Hippocampal formation (tissue), 2 donors: ENCODE measurements around the gene DTX1.
"Not testable (repeated sequence)": the region's sequence is repeated elsewhere in the genome, so short reads cannot be mapped to it uniquely, and the experiment has no call there.

Experiments used
- DNase-seq, 2 donors: peaks; one replicate each; lab custom pipeline; 2025; lab: John Stamatoyannopoulos, UW

Gene DTX1

DNA sequence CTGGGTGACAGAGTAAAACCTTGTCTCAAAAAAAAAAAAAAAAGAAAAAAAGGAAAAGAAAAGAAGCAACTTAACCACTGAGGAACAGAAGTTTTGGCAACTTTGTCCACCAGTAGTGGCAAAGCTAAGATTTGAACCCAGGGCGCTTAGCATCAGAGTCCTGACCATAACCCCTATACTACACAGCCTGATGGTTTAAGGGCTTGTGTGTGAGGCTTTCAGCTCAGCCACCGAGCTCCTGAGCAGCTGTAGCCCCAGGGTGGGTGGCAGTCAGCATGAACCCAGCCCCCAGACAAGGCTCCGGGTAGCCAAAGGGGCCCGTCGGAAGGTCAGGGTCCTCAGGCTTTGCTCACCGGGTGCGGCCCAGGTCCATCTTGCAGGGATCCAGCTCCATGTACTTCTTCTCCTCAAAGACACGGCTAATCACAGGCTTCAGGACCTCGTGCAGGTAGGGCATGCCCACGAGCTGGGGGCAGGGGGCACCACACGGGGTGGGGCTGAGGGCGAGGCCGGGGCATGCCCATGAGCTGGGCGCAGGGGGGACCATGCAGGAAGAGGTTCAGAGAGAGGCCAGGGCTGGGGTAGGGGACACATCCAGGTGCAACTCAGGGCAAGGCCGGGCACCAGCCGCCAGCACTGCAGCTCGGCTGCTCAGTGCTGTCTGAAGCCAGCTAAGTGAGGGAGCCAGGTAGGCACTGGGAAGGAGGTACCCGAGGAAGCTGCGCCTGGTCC lies 58.1 kb downstream of the DTX1 start:
- no peak for DNase-seq

DNA sequence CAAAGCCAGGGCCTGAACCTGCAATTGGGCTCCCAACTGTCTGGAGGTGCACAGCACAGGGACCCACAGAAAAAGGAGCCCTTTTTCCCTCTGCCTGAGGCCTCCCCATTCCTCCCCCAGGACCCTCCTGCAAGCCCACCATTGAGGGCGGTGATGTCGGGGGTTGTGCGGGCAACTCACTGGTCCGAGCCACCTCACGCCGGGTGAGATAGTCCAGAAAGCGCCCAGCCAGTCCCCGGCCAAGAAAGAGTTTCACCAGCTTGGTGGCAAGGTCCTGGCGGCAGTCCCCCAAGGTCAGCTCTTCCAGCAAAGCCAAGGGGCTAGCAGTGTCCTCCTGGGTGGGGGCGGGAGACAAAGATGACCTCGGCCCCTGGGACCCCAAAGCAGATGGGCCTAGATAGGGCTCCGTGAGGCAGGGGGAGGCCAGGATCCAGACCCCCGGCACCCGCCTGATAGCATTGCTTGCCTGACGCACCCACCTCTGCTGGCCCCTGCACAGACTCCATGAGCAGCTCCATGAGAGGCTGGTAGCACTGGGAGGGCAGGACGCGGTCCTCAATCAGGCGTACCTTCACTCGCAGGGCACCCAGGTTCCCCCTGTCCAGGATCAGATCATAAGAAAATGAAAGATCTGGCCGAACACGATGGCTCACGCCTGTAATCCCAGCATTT lies 59.1 kb downstream of the DTX1 start:
- DNase-seq: no peak

DNA sequence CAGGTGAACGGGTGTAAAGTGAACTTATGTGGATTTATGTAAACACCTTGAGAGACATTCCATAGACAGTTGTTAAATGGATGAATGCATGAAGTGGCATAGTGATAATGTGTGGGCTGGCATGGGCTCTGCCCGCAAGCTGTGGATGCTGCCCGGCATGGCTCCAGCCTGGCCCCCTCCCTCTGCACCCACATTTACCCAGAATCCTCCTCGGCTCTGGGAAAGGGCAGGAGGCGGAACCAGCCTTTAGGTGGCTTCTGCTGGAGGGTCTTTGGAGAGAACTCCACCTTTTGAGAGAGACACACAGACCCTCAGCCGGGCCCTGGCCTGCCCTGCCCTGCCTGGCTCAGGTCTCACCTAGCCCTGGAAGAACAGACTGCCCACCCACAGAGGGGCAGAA lies 60.3 kb downstream of the DTX1 start:
- peak in 1 of 2 donors; percentile 24 for DNase-seq

DNA sequence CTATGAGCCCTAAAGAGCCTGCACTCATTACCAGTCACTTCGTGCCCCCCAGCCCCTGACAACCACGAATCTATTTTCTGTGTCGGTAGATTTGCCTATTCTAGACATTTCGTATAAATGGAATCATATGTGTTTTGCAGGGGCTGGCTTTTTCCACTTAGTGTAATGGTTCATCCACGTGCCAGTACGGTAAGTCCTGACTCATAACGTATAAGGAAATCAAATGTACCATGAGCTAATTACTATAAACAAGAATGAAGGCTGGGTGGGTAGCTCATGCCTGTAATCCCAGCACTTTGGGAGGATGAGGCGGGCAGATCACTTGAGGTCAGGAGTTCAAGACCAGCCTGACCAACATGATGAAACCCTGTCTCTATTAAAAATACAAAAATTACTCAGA lies 61.2 kb downstream of the DTX1 start:
- not testable (repeated sequence) for DNase-seq

DNA sequence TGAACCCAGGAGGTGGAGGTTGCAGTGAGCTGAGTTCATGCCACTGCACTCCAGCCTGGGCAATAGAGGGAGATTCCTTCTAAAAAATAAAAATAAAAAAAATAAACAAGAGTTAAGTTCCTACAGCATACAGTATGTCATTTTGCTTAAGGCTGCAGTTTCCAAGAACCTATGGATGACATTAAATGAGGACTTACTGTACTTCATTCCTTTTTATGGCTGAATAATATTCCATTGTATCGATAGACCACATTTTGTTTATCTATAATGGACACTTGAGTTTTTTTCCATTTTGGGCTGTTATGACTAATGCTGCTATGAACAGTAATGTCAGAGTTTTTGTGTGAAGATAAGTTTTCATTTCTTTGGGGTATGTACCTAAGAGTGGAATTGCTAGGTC lies 61.6 kb downstream of the DTX1 start:
- DNase-seq: no peak

DNA sequence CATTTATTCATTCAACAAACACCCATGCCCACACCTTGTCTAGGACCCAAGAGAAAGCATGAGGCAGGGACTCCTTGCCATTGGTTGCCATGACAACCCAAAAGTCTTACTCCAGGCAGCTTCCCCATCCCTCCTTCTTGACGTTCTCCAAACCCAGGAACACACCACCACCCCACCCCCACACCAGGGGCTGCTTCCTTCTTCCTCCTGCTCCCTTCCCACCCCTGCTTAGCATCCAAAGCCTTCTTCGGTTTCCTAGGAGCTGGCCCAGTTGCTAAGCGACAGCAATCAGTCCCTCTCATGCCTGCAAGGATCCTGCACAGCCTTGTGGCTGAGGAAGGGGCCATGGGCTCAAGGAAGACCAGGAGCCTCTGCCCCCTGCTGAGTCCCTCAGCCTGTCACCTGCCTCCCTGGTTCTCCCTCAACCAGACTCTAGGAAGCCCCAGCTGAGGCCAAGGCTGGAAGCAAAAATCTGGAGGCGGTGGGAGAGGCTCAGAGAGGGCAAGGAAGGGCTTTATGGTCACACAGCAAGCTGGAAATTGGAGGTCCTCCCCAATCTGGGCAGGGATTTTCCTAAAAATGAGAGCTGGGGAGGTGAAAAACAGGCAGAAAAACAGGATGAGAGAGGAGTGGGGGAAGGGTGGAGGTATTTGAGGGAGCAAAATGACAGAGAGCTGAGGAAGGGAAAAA lies 63.6 kb downstream of the DTX1 start:
- peak; percentile 11 to 26 for DNase-seq

DNA sequence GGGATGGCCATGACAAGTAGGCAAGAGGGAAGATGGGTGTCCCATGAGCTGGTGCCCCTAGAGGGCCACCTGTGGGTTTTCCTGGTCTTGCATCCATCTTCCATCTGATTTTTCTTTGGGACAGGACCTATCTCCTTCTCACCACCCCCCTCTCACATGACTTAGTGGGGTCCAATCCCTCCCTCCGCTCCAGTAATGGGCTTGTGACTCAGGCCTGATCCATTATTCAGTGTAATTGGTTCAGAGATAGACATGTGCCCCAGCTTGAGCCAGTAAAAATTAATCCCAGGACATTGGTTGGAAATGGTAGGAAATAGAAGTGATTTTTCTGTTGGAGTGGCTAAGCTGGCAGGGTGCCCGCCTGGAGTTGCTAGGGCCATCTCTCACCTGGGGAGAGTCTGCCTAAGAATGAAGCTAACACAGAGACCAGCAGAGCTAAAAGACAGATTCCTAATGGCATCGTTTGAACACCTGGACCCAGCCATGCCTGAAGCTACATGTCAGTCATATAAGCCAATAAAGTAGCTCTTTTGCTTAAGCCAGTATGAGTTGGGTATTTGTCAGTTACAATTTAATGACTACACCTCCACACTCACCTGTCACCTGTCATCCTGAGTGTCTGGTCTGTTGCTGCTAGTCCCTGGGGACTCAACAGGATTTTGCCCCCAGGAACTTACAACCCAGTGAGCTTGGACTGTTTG lies 64.3 kb downstream of the DTX1 start:
- no peak for DNase-seq

DNA sequence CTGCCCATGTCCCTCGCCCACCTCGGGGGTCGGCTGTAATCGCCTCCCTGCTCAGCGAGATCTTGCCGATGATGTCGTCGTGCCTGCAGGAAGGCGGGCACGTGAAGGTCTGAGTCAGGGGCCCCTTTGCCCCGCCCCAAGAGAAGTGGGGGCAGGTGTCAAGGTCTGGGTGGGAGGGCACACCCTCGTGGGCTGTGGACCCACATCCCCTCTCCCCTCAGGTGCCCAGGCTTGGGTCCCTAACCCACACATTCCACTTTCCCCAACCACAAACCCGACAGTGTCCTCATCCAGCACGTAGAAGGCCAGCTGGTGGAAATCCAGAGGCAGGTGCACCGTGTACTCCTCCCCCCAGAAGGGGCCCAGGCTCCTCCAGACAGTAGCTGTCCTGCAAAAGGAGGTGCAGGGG lies 71.3 kb downstream of the DTX1 start:
- DNase-seq: no peak

DNA sequence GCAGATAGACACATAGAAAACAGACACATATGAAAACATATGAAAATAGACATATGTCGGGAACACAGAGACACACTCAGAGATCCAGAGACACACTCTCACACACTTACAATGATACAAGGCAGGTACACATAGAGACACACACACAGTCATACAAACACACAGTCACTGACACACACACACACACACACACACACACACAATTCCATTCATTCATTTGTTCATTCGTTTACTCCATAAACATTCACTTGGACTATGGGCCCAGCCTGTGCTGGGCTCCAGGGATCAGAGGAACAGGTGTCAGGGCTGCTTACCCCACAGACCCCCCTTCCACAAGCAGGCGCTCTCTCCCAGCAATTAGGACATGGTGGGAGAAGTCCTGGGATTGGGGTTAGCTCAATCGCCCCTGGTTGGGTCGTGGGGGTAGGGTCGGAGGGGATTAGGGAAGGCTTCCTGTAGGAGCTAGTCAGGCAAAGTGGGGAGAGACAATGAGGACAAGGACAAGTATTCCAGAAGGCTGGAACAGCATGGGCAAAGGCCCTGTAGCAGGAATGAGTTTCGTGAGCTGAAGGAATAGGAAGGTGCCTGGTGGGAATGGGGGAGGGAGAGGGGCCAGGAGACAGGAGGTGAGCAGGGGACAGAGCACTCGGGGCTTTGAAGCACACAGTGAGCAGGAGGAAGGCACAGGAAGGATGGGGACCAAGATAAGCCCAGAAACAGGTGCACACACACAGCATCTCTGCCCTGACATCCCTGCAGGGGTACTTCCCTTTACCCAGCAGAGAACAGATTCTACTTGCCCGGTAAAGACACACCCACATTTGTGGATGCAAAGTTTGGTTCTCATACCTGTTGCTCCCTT lies 72.5 kb downstream of the DTX1 start:
- no peak for DNase-seq

DNA sequence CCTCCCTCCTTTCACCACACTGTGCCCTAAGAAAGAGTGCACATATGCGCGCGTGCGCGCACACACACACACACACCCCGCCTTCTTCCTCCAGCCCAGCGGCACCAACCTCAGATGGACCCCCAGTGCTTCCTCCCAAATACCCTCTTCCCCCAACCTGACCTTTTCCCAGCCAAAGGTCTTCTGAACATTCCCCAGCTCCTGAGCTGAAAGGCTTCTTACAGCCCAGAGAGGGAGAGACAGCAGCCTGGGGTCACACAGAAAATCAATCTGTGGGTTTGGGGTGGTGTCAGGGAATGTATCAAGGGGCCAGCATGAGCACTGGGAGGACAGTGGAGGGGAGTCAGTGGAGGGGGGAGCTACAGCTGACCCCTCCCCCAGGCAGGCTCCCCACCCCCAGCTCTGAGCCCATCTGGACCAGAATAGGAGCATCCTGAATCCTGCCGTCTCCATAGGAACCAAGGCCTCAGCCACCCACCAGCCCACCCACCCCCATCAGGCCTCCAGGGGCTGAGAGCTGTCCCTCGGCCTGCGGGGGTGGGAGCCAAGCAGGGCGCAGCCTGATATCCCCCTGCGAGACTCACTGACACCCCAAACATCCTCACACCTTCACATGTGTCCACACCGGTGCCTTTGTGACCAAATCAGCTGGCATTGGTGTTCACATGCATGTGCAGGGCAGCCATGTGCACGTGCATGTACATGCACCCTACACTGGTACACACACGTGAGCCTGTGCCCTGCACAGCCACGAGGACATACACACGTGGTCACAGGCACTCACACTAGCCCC lies 73.3 kb downstream of the DTX1 start:
- no peak for DNase-seq

DNA sequence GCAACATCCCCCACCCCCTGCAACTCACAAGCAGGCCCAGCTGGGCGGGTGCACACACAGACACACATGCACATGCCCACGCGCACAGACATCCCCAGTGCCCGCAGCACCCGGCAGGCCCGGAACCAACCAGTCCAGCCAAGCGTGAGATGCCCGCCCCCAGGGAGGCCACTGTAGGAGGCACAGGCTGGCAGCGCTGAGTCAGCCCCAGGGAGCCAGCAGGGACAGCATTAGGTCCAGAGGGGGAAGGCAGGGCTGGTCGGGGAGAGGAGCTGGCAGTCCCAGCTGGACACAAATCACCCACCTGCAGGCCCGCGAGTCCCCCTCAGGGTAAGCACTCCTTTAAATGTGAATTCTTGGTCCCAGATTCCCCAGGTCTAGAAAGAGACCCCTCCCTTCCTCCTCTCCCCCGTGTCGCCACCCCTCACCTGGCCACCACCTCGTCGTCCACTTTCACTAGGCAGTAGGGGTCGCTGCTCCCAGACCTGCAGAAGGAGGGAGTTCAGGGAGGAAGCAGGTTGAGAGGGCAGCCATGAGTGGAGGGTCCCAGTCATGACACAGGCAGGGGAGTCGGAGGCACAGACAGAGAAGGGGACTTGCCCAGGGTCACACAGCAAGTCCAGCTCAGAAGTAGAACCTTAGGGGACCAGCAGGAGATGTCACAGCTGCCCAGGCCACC lies 74.1 kb downstream of the DTX1 start:
- DNase-seq: peak; percentile 25 to 62

DNA sequence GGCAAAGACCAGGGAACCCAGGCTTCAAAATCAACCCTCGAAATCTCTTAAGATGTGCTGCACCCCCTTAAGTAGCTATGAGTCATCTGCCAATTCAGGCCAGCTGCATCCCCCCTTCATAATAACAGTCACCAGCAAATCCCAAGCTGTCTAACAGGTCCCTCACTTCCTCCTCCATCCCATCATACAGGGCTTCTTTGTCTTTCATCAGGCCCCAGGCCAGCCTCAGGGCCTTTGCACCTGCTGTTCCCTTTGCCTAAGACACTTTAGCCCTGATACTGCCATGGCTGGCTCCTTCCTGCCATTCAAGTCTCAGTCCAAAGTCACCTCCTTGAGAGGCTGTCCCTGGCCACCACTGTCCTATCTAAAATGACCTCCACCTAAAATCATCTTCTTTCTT lies 75.0 kb downstream of the DTX1 start:
- DNase-seq: peak in 1 of 2 donors; percentile 11

DNA sequence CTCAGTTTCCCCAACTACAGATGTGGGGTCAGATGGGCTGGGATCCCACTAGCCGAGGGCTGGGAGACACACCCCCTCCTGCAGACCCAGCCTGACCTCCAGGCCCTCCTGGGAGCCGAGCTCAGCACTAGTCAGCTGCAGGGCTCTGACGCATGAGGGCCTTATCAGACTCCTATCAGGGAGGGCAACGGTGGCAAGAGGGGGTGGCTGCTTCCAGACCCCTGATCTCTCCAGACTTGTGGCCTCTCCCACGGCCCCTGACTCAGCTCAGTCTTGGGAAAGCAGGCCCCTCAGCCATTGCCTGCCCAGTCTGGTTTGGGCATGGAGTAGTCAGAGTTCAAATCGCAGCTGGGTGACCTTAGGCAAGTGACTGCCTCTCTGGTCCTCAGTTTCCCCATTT lies 76.5 kb downstream of the DTX1 start:
- DNase-seq: no peak

DNA sequence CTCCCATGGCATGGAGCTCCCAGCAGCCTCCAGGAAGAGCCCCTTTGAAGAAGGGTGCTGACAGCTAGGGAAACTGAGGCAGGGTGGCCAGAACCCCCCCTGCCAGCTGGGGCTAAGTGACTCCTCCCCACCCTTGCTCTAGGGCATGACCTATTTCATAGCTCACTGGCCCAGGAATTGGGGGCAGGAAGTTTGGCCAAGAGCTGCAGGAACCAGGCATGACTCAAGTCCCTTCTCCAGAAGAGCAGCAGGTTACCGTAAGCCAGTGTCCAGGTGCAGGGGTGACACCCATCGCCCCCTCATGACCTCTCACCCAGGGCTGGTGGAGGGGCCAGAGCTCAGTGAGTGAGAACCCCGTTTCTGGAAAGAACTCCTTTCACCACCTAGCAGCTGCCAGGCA lies 77.1 kb downstream of the DTX1 start:
- DNase-seq: no peak

DNA sequence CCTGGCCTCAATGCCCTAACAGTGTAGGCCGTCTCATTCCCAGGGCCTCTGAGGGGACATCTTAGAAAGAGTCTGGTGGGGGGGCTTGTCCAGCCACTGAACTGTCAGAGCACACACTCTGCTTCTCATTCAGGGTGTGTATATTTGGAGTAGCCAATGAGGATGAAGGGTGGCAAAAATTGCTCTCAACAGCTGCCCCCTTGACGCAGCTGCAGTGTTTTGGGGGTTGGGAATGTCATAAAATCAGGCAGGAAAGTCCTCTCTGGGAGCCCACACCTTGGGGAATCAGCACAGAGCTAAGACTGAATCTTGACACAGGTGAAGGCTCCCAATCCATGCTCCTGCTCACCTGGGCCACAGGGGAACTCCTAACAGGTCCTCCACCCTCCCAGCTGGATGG lies 77.5 kb downstream of the DTX1 start:
- no peak for DNase-seq

DNA sequence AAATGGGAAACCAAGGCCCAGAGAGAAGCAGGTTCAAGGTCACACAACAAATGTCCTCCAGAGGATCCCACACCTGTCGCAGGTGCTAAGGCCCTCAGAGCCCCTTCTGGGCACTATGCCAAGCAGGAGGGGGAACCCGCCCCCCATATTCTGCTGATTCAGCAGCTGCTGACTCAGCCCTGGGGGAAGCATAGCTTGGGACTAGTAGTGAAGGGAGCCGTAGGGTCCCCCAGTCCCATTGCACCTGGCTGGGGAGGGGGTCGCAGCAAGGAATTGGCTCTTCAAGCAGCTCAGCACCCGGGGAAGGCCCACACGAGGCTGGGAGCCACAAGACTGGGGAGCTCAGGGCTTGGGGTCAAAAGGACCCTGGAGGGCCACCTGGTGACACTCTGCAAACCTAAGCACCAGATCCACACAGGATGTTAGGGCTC lies 78.0 kb downstream of the DTX1 start:
- DNase-seq: no peak

DNA sequence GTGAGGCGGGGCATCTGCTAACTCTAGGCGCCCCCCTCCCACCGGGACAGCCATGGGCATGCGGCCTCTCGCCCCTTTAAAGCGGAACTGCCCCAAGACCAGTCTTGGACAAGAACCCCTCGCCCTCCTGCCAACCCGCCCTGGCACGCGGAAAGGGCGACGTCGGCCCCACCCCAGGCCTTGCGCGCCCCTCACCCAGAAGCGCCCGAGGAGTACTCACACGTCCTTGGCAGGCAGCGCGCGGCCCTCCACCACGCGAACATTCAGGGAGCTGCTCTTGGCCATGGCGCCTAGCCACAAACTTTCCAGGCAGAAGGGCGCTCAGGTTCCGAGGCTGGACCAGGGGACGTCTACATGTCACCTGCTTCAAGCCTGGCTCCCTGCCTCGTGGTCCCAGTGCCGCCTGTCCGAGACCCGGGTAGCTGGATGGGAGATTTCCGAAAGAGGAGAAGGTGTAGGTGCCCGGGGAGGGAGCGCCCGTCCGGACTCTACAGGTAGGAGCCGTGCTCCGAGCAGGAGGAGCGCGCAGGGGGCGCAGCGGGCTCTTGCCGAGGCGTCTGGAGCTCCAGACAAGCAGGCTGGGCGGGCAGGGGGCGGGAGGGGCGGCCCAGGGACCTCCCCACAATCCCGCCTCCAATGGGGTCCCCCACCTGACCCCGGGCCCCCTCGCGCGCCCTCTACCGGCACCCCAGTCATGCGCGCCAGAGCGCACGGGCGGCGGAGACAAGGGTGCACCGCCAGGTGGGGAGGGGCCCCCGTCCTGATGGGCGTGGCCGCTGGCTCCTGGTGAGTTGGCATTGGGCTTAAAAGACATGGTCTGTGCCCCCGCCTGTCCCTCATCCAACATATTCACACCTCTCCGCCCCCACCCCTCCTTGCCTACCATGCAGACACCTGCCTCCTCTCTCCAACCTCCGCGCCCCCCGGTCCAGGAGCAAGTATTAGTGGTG lies 78.9 kb downstream of the DTX1 start, which contains the start of gene RASAL1:
RASAL1 (minus strand) TSS at position 584 of the 950 bp plus-strand sequence; CDS start at position 285, 299 bp downstream.
- DNase-seq: peak in 1 of 2 donors; percentile 61

DNA sequence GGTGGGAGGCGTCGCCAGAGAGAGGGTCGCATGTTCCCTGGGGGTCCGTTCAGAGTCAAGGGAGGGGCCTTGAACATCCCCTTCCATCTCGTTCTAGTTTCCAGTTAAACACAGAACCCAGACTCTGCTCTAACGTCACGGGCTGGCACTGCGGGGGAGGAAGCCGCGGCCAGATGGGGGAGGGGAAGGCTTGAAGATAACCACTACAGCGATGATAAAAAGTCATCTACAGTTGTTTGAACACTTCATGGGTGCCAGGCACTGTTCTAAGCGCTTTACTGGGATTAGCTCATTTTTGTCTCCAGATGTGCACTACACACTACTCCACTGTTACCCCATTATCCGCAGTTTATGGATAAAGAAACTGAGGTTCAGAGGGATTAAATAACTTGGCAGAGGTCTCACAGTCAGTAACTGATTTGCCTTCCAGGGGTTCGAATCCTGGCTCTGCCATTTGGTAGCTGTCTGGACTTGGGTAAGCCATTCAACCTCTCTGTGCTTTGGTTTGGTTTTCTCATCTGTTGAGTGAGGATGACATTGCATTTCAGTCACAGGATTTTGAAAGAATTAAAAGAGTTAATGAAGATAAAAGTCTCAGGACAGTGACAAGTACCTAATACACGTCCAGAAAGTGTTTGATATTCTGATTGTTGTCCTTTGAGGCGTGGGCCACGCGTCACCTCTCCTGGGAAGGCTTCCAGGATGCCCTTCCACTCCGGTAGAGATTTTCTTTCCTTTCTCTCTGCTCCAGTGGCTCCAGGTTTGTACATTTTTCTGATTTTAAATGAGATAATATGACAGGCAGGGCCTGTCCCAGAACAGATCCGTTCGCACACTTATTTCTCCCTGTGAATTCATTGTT lies 79.8 kb downstream of the DTX1 start:
- DNase-seq: peak; percentile 59 to 61
